Mesodermal cell (in vitro differentiated cells): Measurements from ENCODE around the gene RAB32.
"Not testable (repeated sequence)": the region's sequence is repeated elsewhere in the genome, so short reads cannot be mapped to it uniquely, and the experiment has no call there.

Source experiments
- H3K27ac ChIP-seq: 2 replicates; pipeline ENCODE4 v1.7.0; 2013; ENCODE audit warnings: mild to moderate bottlenecking, low read depth, low read length, moderate library complexity; ENCODE audit not compliant: severe bottlenecking
- H3K36me3 ChIP-seq: 2 replicates; pipeline ENCODE4 v1.7.1; 2013; ENCODE audit warnings: mild to moderate bottlenecking, low read length, moderate library complexity; ENCODE audit not compliant: control insufficient read depth, insufficient read depth
- H3K4me1 ChIP-seq: one replicate; pipeline ENCODE4 v1.7.1; 2013; ENCODE audit warnings: mild to moderate bottlenecking, low read length; ENCODE audit not compliant: insufficient read depth, control insufficient read depth, poor library complexity, severe bottlenecking
- H3K4me3 ChIP-seq: 2 replicates; pipeline ENCODE4 v1.7.0; 2013; ENCODE audit warnings: low read length, control low read depth, mild to moderate bottlenecking; ENCODE audit not compliant: insufficient read depth, poor library complexity, severe bottlenecking; ENCODE audit errors: extremely low read depth
- H3K9me3 ChIP-seq: 2 replicates; pipeline ENCODE4 v1.7.1; 2013; ENCODE audit warnings: mild to moderate bottlenecking, low read length, moderate library complexity; ENCODE audit not compliant: control insufficient read depth
- WGBS, 2 experiments: methylation state at CpG; one replicate each; pipeline ENCODE4 v1.1.5; 2013; ENCODE audit warnings: missing lambda C conversion rate in 2 of 2; ENCODE audit not compliant: insufficient coverage in 2 of 2; 5-methylcytosine and 5-hydroxymethylcytosine counted together

RAB32 gene

DNA sequence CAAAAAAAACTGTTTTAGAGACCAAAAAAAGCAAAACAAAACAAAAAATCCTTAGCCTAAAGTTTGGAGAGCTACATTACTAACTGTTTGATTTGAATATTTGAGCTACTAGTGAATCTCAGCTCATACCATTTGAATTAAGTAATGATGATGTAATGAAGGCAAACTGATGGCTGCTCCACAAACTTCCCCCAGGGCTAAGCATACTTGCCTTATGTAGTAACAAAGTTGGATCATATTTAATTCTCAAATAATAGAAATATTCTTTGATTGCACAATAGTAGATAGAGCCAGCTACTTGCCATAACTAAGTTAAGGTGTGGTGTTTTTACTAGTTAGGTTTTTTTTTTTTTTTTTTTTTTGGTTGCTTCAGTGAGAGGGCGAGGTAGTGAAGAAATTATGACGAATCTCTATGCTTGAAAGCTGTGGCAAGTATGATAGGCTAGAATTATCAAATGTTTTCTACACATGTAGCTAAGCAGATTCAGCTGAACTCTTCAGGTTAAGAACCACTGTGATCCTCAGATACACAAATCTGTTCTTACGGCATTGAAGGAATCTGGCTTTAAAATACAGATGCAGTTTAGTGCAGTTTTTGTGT is 2.9 kb downstream of the RAB32 start:
- H3K4me1 ChIP-seq: peaks cover 9% of the 10 kb centered on the region
- H3K27ac ChIP-seq: peak overlapping the region; percentile 61
- peaks cover 24% of the 10 kb centered on the region for H3K36me3 ChIP-seq
- WGBS, 2 experiments: 83% methylated on average over 2 of the region's 3 CpGs; no CpG with 5 or more reads in 1 of the 2 experiments
- H3K9me3 ChIP-seq: no peaks in the 10 kb centered on the region
- peak overlapping the region; percentile 15 for H3K4me3 ChIP-seq

DNA sequence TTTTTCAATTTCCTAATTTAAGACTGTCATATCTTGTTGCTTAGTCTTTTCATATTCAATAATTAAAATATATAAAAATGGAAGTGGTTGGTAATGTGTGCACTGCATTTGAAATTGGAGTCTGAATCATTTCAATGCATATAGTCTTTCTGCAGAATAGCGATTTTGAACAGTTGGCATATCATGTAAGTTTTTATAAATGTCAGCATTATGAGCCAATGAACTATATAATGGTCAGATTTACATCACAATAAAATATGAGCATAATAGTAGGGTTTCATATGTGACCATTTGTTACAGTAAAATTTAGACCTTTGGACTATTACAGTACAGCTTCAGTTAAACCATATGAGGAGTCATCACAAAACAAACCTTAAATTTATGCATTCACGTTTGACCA is 4.3 kb downstream of the RAB32 start:
- Histone ChIP-seq H3K4me1 (peaks cover 9% of the 10 kb centered on the region), H3K36me3 (peaks cover 36% of the 10 kb centered on the region), H3K4me3 (no peak overlapping the region), H3K27ac (no peak overlapping the region), H3K9me3 (no peaks in the 10 kb centered on the region)
- no CpG with 5 or more reads among the region's 2 CpGs for WGBS, 2 experiments

DNA sequence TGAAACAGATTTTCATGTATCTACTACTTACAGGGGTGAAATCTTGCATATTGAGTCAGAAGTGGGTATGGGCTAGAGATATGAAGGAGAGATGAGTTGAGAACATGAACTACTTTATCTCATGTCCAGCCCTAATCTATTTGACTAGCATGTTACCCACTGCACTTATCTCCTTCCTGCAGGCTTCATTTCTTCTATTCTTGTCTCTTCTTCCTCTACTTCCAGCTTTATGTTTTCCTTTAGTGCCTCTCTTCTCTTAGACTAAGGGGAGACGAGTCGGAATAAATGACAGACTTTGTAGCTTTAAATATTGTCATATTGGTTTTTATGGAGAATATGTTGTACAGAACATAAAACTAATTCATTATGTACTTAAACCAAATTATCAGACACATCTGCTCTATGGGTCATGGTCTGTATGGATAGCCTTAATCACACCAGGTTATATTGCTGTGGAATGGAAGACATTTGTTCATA is 5.3 kb downstream of the RAB32 start:
- no CpG with 5 or more reads among the region's 2 CpGs for WGBS, 2 experiments
- Histone ChIP-seq H3K9me3 (no peaks in the 10 kb centered on the region), H3K36me3 (peaks cover 44% of the 10 kb centered on the region)

DNA sequence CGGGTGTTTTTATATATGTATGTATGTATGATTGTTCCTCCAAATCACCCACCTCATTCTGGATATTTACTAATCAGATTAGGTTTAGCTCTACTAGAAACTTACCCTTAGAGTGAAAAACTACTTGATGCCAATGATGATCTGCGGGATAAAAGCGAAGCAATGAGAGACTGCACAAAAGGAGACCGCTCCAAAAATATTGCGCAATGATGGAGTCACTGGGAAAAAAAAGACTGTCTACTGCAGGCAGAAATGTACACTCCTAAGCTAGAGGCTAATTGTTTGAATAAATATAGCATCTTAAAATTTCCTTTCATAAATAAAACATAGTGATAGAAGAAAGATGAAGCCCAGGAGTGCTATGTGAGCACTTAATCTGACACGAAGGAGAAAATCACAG is 7.3 kb downstream of the RAB32 start:
- WGBS, 2 experiments: 91 to 97% methylated on average over 5 of the region's 6 CpGs
- Histone ChIP-seq H3K27ac (no peak overlapping the region), H3K4me3 (no peak overlapping the region), H3K36me3 (peaks cover 60% of the 10 kb centered on the region), H3K9me3 (no peaks in the 10 kb centered on the region), H3K4me1 (peaks cover under 1% of the 10 kb centered on the region)

More for the DNA sequence above, 5.3 kb downstream of the RAB32 start:
- Histone ChIP-seq H3K4me3 (no peak overlapping the region), H3K27ac (no peak overlapping the region), H3K4me1 (peaks cover 9% of the 10 kb centered on the region)

DNA sequence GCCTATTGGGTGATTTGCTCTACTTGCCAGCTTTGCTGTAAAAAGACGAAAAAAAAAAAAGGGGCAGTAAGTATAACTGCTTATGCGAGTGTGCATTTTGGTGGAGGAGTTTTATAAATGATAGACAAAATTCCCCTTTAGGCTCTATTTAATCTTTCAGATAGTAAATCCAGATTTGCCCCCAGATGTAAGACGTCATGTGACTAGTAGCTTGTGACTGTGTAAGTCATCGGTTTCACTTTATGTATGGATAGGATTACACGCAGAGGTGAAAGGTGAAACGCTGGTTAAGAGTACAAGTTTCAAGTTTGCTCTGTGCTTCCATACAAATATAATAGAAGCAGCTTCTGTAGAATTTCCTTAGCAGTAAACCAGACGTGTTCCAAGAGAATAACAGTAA is 7.9 kb downstream of the RAB32 start:
- WGBS, 2 experiments: no CpG with 5 or more reads among the region's 7 CpGs
- H3K4me1 ChIP-seq: no peaks in the 10 kb centered on the region
- H3K27ac ChIP-seq: no peak overlapping the region
- H3K36me3 ChIP-seq: peaks cover 60% of the 10 kb centered on the region
- H3K9me3 ChIP-seq: no peaks in the 10 kb centered on the region
- no peak overlapping the region for H3K4me3 ChIP-seq

DNA sequence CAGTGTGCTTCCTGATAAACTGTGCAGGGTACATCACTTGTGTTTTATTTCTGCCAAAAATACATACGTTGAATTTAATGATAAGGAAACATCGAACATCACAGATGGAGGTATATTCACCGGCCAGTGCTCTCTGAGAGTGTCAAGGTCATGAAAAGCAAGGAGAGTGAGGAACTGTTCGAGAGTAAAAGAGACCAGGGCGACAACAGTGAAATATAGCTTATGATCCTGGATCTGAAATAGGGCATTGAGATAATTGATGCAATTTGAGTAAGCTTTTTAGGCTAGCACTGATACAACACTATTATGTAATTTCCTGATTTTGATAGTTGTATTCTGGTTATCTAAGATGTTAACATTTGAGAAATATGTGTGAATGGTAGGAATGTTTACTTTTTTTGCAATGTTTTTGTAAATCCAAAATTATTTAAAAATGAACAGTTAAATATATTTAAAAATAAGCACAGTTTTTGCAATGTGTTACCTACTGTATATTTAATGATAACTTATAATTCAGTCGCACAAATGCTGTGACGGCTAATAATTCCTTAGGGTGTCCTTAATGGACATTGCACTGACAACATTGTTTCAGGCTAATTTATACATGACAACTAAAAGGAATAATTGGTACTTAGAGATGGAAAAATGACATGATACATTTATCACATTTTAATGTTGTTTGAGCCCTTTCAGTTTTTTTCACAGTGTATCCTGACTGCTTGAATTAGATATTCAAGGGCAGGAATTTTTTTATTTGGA is 9.9 kb downstream of the RAB32 start:
- Histone ChIP-seq H3K4me1 (no peaks in the 10 kb centered on the region), H3K27ac (no peak overlapping the region), H3K36me3 (peaks cover 60% of the 10 kb centered on the region), H3K4me3 (no peak overlapping the region), H3K9me3 (no peaks in the 10 kb centered on the region)
- 92 to 96% methylated on average over 5 of the region's 7 CpGs for WGBS, 2 experiments

DNA sequence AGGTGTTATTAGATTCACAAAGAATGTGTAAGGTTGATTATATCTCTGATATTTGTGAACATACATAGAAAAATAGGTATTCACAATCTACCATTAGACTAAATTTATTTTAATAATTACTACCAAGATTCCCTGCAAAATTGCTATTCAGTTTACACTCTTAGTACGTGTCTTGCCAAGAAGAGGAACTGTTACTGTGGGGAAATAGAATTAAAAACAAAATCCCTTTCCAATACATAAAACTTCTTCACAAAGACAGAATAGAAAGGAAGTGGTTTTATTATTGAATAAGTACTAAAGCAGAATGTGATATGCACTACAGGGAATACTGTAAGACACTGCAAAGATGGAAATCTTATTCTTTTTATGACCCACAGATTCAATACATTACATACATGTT is 17.0 kb downstream of the RAB32 start:
- H3K4me1 ChIP-seq: no peaks in the 10 kb centered on the region
- WGBS, 2 experiments: no CpG with 5 or more reads among the region's 1 CpG
- no peaks in the 10 kb centered on the region for H3K36me3 ChIP-seq
- H3K9me3 ChIP-seq: no peaks in the 10 kb centered on the region
- no peak overlapping the region for H3K4me3 ChIP-seq
- no peak overlapping the region for H3K27ac ChIP-seq

DNA sequence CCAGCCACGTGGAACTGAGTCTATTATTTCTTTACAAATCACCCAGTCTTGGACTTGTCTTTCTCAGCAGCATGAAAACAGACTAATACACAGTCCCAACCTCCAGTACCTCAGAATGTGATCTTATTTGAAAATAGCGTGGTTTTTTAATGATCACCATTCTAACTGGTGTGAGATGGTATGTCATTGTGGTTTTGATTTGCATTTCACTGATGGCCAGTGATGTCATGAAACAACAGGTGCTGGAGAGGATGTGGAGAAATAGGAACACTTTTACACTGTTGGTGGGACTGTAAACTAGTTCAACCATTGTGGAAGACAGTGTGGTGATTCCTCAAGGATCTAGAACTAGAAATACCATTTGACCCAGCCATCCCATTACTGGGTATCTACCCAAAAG is 23.0 kb downstream of the RAB32 start:
- H3K9me3 ChIP-seq, H3K4me3 ChIP-seq, H3K36me3 ChIP-seq, H3K4me1 ChIP-seq, H3K27ac ChIP-seq: not testable (repeated sequence)
- 87 to 100% methylated on average over 1 to 2 of the region's 2 CpGs for WGBS, 2 experiments

DNA sequence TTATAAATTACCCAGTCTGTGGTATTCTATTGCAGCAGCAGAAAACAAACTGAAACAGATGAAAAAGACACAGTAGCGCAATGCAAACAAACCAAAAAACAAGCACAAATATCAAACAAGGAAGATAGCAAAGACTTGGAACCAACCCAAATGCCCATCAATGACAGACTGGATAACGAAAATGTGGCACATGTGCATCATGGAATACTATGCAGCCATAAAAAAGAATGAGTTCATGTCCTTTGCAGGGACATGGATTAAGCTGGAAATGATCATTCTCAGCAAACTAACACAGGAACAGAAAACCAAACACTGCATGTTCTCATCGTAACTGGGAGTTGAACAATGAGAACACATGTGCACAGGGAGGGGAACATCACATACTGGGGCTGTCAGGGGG is 25.0 kb downstream of the RAB32 start:
- H3K27ac ChIP-seq, H3K9me3 ChIP-seq, H3K4me1 ChIP-seq, H3K4me3 ChIP-seq, H3K36me3 ChIP-seq: not testable (repeated sequence)
- WGBS, 2 experiments: 86 to 100% methylated on average over 1 of the region's 3 CpGs

DNA sequence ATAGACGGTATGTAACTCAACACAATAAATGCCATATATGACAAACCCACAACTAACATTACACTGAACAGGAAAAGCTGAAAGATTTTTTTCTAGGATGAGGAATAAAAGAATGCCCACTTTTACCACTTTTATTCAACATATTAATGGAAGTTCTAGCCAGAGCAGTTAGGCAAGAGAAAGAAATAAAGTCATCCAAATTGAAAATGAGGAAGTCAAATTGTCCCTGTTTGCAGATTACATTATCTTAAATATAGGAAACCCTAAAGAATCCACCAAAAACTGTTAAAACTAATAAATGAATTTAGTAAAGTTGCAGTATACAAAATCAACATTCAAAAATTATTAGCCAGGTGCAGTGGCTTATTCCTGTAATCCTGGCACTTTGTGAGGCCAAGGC is 30.6 kb downstream of the RAB32 start:
- H3K4me3 ChIP-seq: no peak overlapping the region
- WGBS, 2 experiments: no CpG with 5 or more reads among the region's 1 CpG
- H3K36me3 ChIP-seq: no peaks in the 10 kb centered on the region
- no peak overlapping the region for H3K27ac ChIP-seq
- H3K9me3 ChIP-seq: no peaks in the 10 kb centered on the region
- H3K4me1 ChIP-seq: no peaks in the 10 kb centered on the region

DNA sequence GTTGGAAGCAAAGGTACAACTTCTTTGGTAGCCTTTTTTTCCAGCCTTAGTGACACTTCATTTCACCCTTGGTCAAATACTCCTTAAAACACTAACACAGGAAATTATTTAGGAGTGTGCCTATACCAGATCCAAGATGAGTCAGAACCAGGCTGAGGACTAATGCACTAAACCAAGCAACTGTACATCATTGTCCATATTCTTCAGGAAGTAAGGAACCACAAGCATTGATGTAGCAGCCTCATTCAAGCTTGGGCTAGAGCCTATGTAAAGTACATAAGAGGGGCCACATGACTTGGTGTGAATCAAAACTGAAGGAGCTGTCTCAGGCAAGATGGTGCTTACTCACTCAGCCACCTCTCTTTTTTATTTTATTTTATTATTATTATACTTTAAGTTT is 34.4 kb downstream of the RAB32 start:
- Histone ChIP-seq H3K27ac (no peak overlapping the region), H3K4me3 (no peak overlapping the region), H3K4me1 (no peaks in the 10 kb centered on the region), H3K9me3 (no peaks in the 10 kb centered on the region), H3K36me3 (no peaks in the 10 kb centered on the region)
